Pancreas (tissue), 10 donors: Measurements from ENCODE around the gene ICAM1. TPM values are rescaled to one million over a fixed set of nuclear protein-coding genes. Genes with fewer than 3 reads are reported as not detected.

Experiments
- ATAC-seq, 4 donors: fragments of 200-7000 bp; cut with Tn5 transposase; one replicate each; pipeline versions ENCODE4 v1.8.0 to v1.9.1; 2020; ENCODE audit warnings: mild to moderate bottlenecking in 4 of 4, moderate library complexity in 4 of 4
- DNase-seq, 6 donors: peaks; one replicate each; pipeline ENCODE4 v3.0.0-alpha.2; 2020
- FAIRE-seq: peaks from 2 replicates; lab custom pipeline; 2012; peaks lifted over from hg19 to GRCh38; lab: Jason Lieb, UNC
- H3K27ac ChIP-seq, 4 donors: fragments of 200-600 bp; sonication (generic); 1 replicate in 3 of 4; 2 replicates in 1 of 4; pipeline versions ENCODE4 v1.5.0 to v1.8.0; 2020
- H3K27me3 ChIP-seq, 4 donors: fragments of 200-600 bp; one replicate each; pipeline ENCODE4 v1.8.0; 2021
- H3K36me3 ChIP-seq, 3 donors: fragments of 200-600 bp; sonication (generic) in 1 of 3; one replicate each; pipeline versions ENCODE4 v1.5.0 to v1.8.0; 2020 to 2021
- H3K4me1 ChIP-seq, 3 donors: fragments of 200-600 bp; one replicate each; pipeline ENCODE4 v1.8.0; 2021
- H3K4me3 ChIP-seq, 4 donors: fragments of 200-600 bp; sonication (generic) in 2 of 4; one replicate each; pipeline versions ENCODE4 v1.5.0 to v1.8.0; 2020 to 2021
- H3K9me3 ChIP-seq, 4 donors: fragments of 200-600 bp; one replicate each; pipeline ENCODE4 v1.8.0; 2021
- WGBS, 2 donors: extraction: QIAGEN DNeasy Blood & Tissue Kit; methylation state at CpG; one replicate each; pipeline ENCODE4 v1.1.7; 2013; 5-methylcytosine and 5-hydroxymethylcytosine counted together
- intact Hi-C, 3 donors: fragments of 100-400 bp; cut with DNase I; formaldehyde crosslinking; loops; one replicate each; pipeline versions ENCODE4 v1.11.1 to v1.14.2; 2022
- polyA plus RNA-seq, 2 donors: library from polyadenylated mRNA; stranded (reverse); fragments of 200-250 nt; gene quantifications; one replicate each; pipeline ENCODE4 v1.2.3, GENCODE V29; 2013
- total RNA-seq, 6 donors: library from RNA; stranded (reverse); fragmentation: NEBNext Ultra II Directional in 4 of 6; extraction: Animal tissue kit (Norgen Biotek cat#: 25700) in 4 of 6; gene quantifications; one replicate each; pipeline versions ENCODE4 v1.2.1 to v1.2.4, GENCODE V29; 2021 to 2023
- TF ChIP-seq, protein P1 (sequence below), 4 donors: fragments of 200-600 bp; sonication (generic) in 3 of 4; IDR thresholded peaks; one replicate each; pipeline versions ENCODE4 v1.5.0 to v1.8.0; 2021; ENCODE audit warnings: antibody characterized with exemption in 4 of 4
- donor health status: healthy with polysubstance abuse.
- donor health status: DM: no; HTN: no; CAD: no; lungs with moderate emphysema.
- donor health status: DM: no; HTN: no; CAD: no.
- donor health status: control.
- donor health status: control.
- donor health status: Bipolar disorder and iron deficiency.
- donor health status: DM: yes; HTN: yes; CAD: no.
- donor health status: DM: no; HTN: no; CAD: no.
- donor health status: DM: no; HTN: no; CAD: no.
- donor health status: DM: yes; HTN: yes; CAD: no.

ICAM1 gene
- total and polyA plus RNA-seq, 8 donors, result 2.2 to 32.4 (median 6.8) TPM

DNA sequence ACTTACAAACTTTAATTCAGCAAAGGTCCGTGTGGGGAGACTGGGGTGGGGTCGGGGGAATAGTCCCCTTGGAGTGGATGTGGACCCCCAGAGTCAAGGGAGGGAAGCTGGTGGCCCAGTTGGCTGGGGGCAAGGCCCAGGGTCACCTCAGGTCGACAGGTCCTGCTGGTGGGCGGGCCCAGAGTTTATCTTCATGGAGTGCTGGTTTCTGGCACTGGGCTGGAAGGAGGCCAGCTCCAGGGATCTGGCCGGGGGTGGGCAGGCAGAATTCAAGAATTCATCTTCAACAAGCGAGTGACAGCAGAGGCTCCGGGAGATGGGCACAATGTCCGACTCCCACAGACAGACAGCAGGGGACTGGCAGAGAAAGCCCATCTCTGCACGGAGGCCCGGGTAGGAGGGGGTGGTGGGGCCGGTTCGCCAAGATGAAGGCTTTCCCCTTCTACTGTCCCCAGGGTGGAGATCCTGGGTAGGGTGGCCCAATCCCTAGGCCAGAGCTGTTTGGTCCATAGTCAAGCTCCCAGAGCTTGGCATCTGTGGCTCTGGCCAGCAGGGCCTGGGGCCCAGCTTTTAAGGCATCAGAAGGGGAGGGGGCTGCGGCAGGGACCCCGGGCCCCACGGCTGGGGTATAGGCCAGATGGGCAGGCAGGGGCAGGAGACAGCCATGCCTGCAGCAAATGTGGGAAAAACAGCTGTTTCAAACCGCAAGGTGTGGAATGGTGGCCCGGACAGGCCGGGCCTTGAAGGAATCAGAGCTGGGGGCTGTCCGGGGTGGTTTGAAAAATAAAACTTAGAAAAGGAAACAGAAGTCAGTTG lies 45.5 kb downstream of the ICAM1 start:
- H3K27me3 ChIP-seq, result no peaks in the 10 kb centered on the region

DNA sequence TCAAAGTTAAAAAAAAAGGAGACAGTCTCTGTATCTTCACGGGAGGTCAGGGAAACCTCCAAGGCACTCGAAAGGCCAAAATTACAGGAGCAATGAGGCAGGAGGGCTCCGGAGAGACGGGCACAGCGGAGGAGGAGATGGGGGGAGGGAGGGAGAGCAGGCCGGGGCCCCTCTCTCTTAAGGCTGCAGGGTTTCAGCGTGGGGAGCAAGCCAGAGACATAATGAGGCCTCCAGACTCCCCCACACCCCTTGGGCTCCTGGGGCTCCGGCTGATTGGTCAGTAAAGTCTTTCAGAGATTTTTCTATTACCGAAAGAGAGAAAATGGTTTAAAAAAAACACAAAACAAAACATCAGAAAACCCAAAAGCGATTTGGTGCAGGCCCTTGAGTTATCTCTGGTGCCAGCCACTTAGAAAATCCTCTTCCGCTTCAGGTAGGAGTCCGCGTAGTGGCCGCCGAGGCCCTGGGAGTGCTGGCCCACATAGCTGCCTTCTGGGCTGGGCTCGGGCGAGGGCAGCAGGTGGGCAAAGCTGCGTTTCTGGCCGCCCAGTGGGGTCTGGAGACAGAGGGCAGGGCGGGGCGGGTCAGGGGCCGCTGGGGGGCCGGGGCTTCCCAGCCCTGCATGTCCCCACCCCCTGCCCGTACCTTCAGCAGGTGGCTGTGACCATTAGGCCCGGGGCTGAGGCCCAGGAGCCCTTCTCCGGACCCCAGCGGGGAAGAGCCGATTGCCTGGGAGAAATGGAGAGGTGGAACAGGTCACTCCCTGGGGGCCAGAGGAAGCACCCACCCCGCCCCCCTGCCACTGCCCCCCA lies 46.3 kb downstream of the ICAM1 start:
- Histone ChIP-seq H3K27ac (no peak overlapping the region), H3K9me3 (no peaks in the 10 kb centered on the region), H3K36me3 (peaks cover 0 to 24% (median 10%) of the 10 kb centered on the region in 3 donors), H3K4me3 (no peak overlapping the region), H3K27me3 (no peaks in the 10 kb centered on the region), H3K4me1 (peaks cover 0 to 9% (median 4%) of the 10 kb centered on the region in 3 donors)
- WGBS, 2 donors, result 87% methylated on average over 24 to 29 of the region's 29 CpGs
- no peak for ATAC-seq
- no peak for FAIRE-seq
- intact Hi-C loops, result no loop called here
- no peak for DNase-seq
- TF ChIP-seq, protein P1, sequence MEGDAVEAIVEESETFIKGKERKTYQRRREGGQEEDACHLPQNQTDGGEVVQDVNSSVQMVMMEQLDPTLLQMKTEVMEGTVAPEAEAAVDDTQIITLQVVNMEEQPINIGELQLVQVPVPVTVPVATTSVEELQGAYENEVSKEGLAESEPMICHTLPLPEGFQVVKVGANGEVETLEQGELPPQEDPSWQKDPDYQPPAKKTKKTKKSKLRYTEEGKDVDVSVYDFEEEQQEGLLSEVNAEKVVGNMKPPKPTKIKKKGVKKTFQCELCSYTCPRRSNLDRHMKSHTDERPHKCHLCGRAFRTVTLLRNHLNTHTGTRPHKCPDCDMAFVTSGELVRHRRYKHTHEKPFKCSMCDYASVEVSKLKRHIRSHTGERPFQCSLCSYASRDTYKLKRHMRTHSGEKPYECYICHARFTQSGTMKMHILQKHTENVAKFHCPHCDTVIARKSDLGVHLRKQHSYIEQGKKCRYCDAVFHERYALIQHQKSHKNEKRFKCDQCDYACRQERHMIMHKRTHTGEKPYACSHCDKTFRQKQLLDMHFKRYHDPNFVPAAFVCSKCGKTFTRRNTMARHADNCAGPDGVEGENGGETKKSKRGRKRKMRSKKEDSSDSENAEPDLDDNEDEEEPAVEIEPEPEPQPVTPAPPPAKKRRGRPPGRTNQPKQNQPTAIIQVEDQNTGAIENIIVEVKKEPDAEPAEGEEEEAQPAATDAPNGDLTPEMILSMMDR (IDR thresholded peaks at IDR 0.05), result no peak

More for the DNA sequence above, 45.5 kb downstream of the ICAM1 start:
- TF ChIP-seq, protein P1 (IDR thresholded peaks at IDR 0.05), result no peak
- peaks cover 0 to 23% (median 10%) of the 10 kb centered on the region in 3 donors for H3K36me3 ChIP-seq
- peak in 2 of 6 donors; percentile 36 to 76 for DNase-seq
- WGBS, 2 donors, result 53 to 65% methylated on average over 19 of the region's 19 CpGs
- peak in 3 of 4 donors; percentile 2 to 9 (median 5) for ATAC-seq
- no peaks in the 10 kb centered on the region for H3K9me3 ChIP-seq
- H3K4me3 ChIP-seq, result peak overlapping the region in 2 of 4 donors; percentile 73 to 78
- FAIRE-seq, result no peak
- peaks cover 0 to 9% (median 4%) of the 10 kb centered on the region in 3 donors for H3K4me1 ChIP-seq
- intact Hi-C loops, result no loop called here
- H3K27ac ChIP-seq, result peak overlapping the region in 1 of 4 donors; percentile 15

DNA sequence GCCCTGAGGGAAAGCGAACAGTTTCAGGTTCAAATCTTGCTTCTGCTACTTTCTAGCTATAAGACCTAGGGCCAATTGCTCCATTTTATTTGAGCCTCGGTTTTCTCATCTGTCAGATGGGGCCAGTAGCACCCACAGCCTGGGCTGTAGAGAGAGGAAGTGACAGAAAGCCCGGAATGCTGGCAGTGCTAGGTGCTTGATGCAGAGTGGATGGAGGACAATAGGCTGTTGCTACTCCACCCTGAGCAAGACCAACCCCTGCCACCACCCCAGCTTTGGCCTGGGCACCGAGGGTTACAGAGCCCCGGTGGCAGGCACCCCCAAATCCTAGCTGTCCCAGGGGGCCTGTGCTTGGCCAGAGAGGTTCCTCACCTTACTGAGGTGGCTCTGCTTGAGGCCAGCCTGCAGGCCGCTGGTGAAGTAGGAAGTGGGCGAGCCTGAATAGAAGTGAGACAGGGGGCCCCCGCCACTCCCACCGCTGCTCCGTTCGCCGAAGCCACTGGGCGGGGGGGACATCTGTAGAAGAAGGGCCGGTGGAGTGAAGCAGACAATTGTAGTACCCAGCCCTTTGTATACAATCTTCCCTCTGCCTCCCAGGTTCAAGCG lies 47.0 kb downstream of the ICAM1 start:
- intact Hi-C loops, result no loop called here
- TF ChIP-seq, protein P1 (IDR thresholded peaks at IDR 0.05), result no peak
- FAIRE-seq (no peak), ATAC-seq (no peak), DNase-seq (no peak)
- H3K27ac ChIP-seq, result no peak overlapping the region
- H3K4me1 ChIP-seq, result peaks cover 0 to 9% (median 4%) of the 10 kb centered on the region in 3 donors
- no peak overlapping the region for H3K4me3 ChIP-seq
- 95% methylated on average over 15 of the region's 15 CpGs for WGBS, 2 donors
- H3K27me3 ChIP-seq, result no peaks in the 10 kb centered on the region
- H3K9me3 ChIP-seq, result no peaks in the 10 kb centered on the region
- peaks cover 0 to 30% (median 10%) of the 10 kb centered on the region in 3 donors for H3K36me3 ChIP-seq

DNA sequence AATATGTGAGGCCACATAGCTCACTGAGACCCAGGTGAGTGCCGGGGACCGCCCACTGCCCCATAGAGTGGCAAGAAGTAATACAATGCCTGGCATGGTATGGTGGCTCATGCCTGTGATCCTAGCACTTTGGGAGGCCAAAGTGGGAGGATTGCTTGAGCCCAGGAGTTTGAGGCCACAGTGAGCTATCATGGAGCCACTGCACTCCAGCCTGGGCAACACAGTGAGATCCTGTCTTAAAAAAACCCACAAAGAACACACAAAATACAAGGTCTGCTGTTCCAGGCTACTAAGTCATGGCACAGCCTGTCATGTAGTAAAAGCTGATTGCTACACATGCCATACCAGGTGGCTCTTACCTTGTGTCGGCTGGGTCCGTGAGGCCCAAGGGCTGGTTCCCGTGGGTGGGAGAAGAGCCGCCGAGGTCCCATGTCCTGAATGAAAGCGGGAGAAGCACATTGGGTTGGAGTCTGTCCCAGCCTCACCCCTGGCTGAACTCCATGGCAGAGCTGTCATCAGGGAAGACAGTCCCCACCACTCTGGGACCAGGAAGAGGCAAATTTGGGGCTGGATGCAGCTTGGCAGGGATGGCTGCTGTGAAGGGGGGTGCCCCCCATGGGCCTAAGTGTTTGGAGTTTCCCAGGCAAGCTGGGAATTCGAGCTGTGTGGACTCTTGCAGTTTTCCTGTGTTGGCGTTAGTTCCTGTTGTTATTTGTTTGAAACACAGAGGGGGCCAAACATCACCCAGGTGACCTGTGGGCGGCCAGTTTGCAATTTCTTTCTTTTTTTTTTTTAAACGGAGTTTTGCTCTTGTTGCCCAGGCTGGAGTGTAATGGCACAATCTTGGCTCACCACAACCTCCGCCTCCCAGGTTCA lies 48.1 kb downstream of the ICAM1 start:
- 90 to 91% methylated on average over 13 of the region's 13 CpGs for WGBS, 2 donors
- no peak for FAIRE-seq
- TF ChIP-seq, protein P1 (IDR thresholded peaks at IDR 0.05), result no peak
- Histone ChIP-seq H3K4me1 (peaks cover 0 to 9% (median 4%) of the 10 kb centered on the region in 3 donors), H3K4me3 (no peak overlapping the region), H3K27me3 (no peaks in the 10 kb centered on the region), H3K27ac (no peak overlapping the region), H3K9me3 (no peaks in the 10 kb centered on the region), H3K36me3 (peaks cover 0 to 36% (median 10%) of the 10 kb centered on the region in 3 donors)
- no peak for ATAC-seq
- no peak for DNase-seq
- intact Hi-C loops, result no loop called here
